IgD-negative memory B cell (primary cell): Measurements from ENCODE around the gene FKBP4. TPM values are rescaled to one million over a fixed set of nuclear protein-coding genes. Genes with fewer than 3 reads are reported as not detected.
A peak's percentile ranks its signal among the peaks of the same experiment; 100 is the strongest.

ENCODE experiments used
- H3K27ac Mint-ChIP-seq, 3 donors: one replicate each; pipeline ENCODE4 v1.8.0; 2020 to 2022; ENCODE audit warnings: mild to moderate bottlenecking in 3 of 3, mixed read lengths in 3 of 3, moderate library complexity in 1 of 3
- H3K27me3 Mint-ChIP-seq: one replicate; pipeline ENCODE4 v1.8.0; 2021; ENCODE audit warnings: mixed read lengths
- H3K36me3 Mint-ChIP-seq: one replicate; pipeline ENCODE4 v1.8.0; 2020; ENCODE audit warnings: mild to moderate bottlenecking, mixed read lengths
- H3K4me1 Mint-ChIP-seq, 3 donors: one replicate each; pipeline ENCODE4 v1.8.0; 2020 to 2022; ENCODE audit warnings: mixed read lengths in 3 of 3, mild to moderate bottlenecking in 1 of 3
- H3K4me3 Mint-ChIP-seq, 4 donors: one replicate each; pipeline ENCODE4 v1.8.0; 2020 to 2022; ENCODE audit warnings: mild to moderate bottlenecking in 4 of 4, mixed read lengths in 4 of 4, moderate library complexity in 3 of 4
- H3K9me3 Mint-ChIP-seq, 3 donors: one replicate each; pipeline ENCODE4 v1.8.0; 2020 to 2021; ENCODE audit warnings: mixed read lengths in 3 of 3, mild to moderate bottlenecking in 1 of 3
- polyA plus RNA-seq: library from polyadenylated mRNA; unstranded; fragments of 300-500 nt; fragmentation: Illumina TruSeq; gene quantifications from one replicate; pipeline ENCODE4 v1.2.3, GENCODE V29; 2021

The FKBP4 gene
- polyA plus RNA-seq, 1 donor from 2014 or later: 31.9 TPM

GRCh38 chr12:2794191-2794735 is 507 bp upstream of the FKBP4 start:
- peaks cover 11 to 14% (median 13%) of the 10 kb centered on the region in 3 donors for H3K4me1 Mint-ChIP-seq
- no peaks in the 10 kb centered on the region for H3K27me3 Mint-ChIP-seq
- H3K36me3 Mint-ChIP-seq: no peaks in the 10 kb centered on the region
- H3K4me3 Mint-ChIP-seq: peak overlapping the region; percentile 89 to 96 (median 96)
- H3K9me3 Mint-ChIP-seq: no peaks in the 10 kb centered on the region
- H3K27ac Mint-ChIP-seq: peak overlapping the region; percentile 43 to 95 (median 83)

- peaks cover 11 to 14% (median 13%) of the 10 kb centered on the region in 3 donors for H3K4me1 Mint-ChIP-seq
- no peaks in the 10 kb centered on the region for H3K9me3 Mint-ChIP-seq
- no peaks in the 10 kb centered on the region for H3K27me3 Mint-ChIP-seq
- no peaks in the 10 kb centered on the region for H3K36me3 Mint-ChIP-seq
- H3K27ac Mint-ChIP-seq: peak overlapping the region; percentile 93 to 97 (median 95)
- H3K4me3 Mint-ChIP-seq: peak overlapping the region; percentile 87 to 97 (median 92)
Observed at GRCh38 chr12:2795291-2796186, 769 bp downstream of the FKBP4 start.

GRCh38 chr12:2796187-2796666 is 1.5 kb downstream of the FKBP4 start:
- peaks cover 11 to 14% (median 13%) of the 10 kb centered on the region in 3 donors for H3K4me1 Mint-ChIP-seq
- no peaks in the 10 kb centered on the region for H3K27me3 Mint-ChIP-seq
- peak overlapping the region; percentile 87 to 97 (median 92) for H3K4me3 Mint-ChIP-seq
- no peaks in the 10 kb centered on the region for H3K36me3 Mint-ChIP-seq
- H3K27ac Mint-ChIP-seq: peak overlapping the region; percentile 93 to 97 (median 95)
- no peaks in the 10 kb centered on the region for H3K9me3 Mint-ChIP-seq

GRCh38 chr12:2797721-2798418 is 3.1 kb downstream of the FKBP4 start:
- Mint-ChIP-seq H3K4me1 (peaks cover 9 to 14% (median 11%) of the 10 kb centered on the region in 3 donors), H3K4me3 (peak overlapping the region in 2 of 4 donors; percentile 9 to 88), H3K27me3 (no peaks in the 10 kb centered on the region), H3K9me3 (no peaks in the 10 kb centered on the region), H3K36me3 (no peaks in the 10 kb centered on the region), H3K27ac (no peak overlapping the region)

- no peak overlapping the region for H3K4me3 Mint-ChIP-seq
Observed at GRCh38 chr12:2800046-2800570, 5.3 kb downstream of the FKBP4 start.

GRCh38 chr12:2801044-2801783 is 6.4 kb downstream of the FKBP4 start:
- Mint-ChIP-seq H3K36me3 (no peaks in the 10 kb centered on the region), H3K9me3 (no peaks in the 10 kb centered on the region), H3K4me3 (no peak overlapping the region), H3K27me3 (no peaks in the 10 kb centered on the region), H3K27ac (no peak overlapping the region), H3K4me1 (peaks cover 11 to 14% (median 14%) of the 10 kb centered on the region in 3 donors)

More at GRCh38 chr12:2800046-2800570, 5.3 kb downstream of the FKBP4 start:
- Mint-ChIP-seq H3K27ac (peak overlapping the region in 1 of 3 donors; percentile 55), H3K9me3 (no peaks in the 10 kb centered on the region), H3K4me1 (peaks cover 13 to 17% (median 15%) of the 10 kb centered on the region in 3 donors), H3K27me3 (no peaks in the 10 kb centered on the region), H3K36me3 (no peaks in the 10 kb centered on the region)

- Mint-ChIP-seq H3K9me3 (no peaks in the 10 kb centered on the region), H3K27me3 (no peaks in the 10 kb centered on the region), H3K4me1 (peaks cover 3 to 4% (median 3%) of the 10 kb centered on the region in 3 donors), H3K4me3 (no peak overlapping the region), H3K36me3 (peaks cover 3% of the 10 kb centered on the region), H3K27ac (peak overlapping the region in 1 of 3 donors; percentile 31)
Observed at GRCh38 chr12:2803635-2804392, 9.0 kb downstream of the FKBP4 start.

- H3K27ac Mint-ChIP-seq: peak overlapping the region in 1 of 3 donors; percentile 21
- H3K36me3 Mint-ChIP-seq: peaks cover 3% of the 10 kb centered on the region
- no peaks in the 10 kb centered on the region for H3K9me3 Mint-ChIP-seq
- no peaks in the 10 kb centered on the region for H3K27me3 Mint-ChIP-seq
- H3K4me3 Mint-ChIP-seq: no peak overlapping the region
- H3K4me1 Mint-ChIP-seq: peaks cover 3 to 4% (median 3%) of the 10 kb centered on the region in 3 donors
Observed at GRCh38 chr12:2804393-2805142, 9.8 kb downstream of the FKBP4 start.

- no peaks in the 10 kb centered on the region for H3K9me3 Mint-ChIP-seq
- H3K27ac Mint-ChIP-seq: peak overlapping the region in 1 of 3 donors; percentile 21
- peaks cover 3 to 4% (median 3%) of the 10 kb centered on the region in 3 donors for H3K4me1 Mint-ChIP-seq
- H3K36me3 Mint-ChIP-seq: peaks cover 3% of the 10 kb centered on the region
- H3K27me3 Mint-ChIP-seq: no peaks in the 10 kb centered on the region
- no peak overlapping the region for H3K4me3 Mint-ChIP-seq
Observed at GRCh38 chr12:2805143-2805520, 10.4 kb downstream of the FKBP4 start.

- Mint-ChIP-seq H3K27ac (no peak overlapping the region), H3K36me3 (peaks cover 3% of the 10 kb centered on the region)
Observed at GRCh38 chr12:2806700-2807099, 11.9 kb downstream of the FKBP4 start.

GRCh38 chr12:2811801-2812200 is 17.0 kb downstream of the FKBP4 start:
- no peaks in the 10 kb centered on the region for H3K9me3 Mint-ChIP-seq
- H3K4me1 Mint-ChIP-seq: peaks cover 10 to 22% (median 13%) of the 10 kb centered on the region in 3 donors
- peaks cover 3% of the 10 kb centered on the region for H3K27me3 Mint-ChIP-seq
- H3K4me3 Mint-ChIP-seq: peak overlapping the region; percentile 95 to 100 (median 100)
- H3K27ac Mint-ChIP-seq: peak overlapping the region in 1 of 3 donors; percentile 96
- peaks cover 6% of the 10 kb centered on the region for H3K36me3 Mint-ChIP-seq

More at GRCh38 chr12:2806700-2807099, 11.9 kb downstream of the FKBP4 start:
- H3K27me3 Mint-ChIP-seq: no peaks in the 10 kb centered on the region
- H3K4me1 Mint-ChIP-seq: peaks cover 4 to 5% (median 5%) of the 10 kb centered on the region in 3 donors
- no peak overlapping the region for H3K4me3 Mint-ChIP-seq
- H3K9me3 Mint-ChIP-seq: no peaks in the 10 kb centered on the region

- H3K4me1 Mint-ChIP-seq: peaks cover 10 to 22% (median 13%) of the 10 kb centered on the region in 3 donors
- peak within 1 kb of the TSS; percentile 96 to 100 (median 99) for H3K27ac Mint-ChIP-seq
- H3K4me3 Mint-ChIP-seq: peak within 1 kb of the TSS; percentile 95 to 100 (median 100)
- peaks cover 3% of the 10 kb centered on the region for H3K27me3 Mint-ChIP-seq
- H3K36me3 Mint-ChIP-seq: peaks cover 3% of the 10 kb centered on the region
- H3K9me3 Mint-ChIP-seq: no peaks in the 10 kb centered on the region
Observed at GRCh38 chr12:2812290-2813213, 17.8 kb downstream of the FKBP4 start, which contains the start of gene ITFG2. ITFG2 (plus strand) TSS chr12:2812668; CDS start chr12:2812761, 93 bp downstream.
